GM12891 (cell line): ENCODE results near the gene ZNF511.
A peak's percentile ranks its signal among the peaks of the same experiment; 100 is the strongest.

Source experiments
- PAX5 ChIP-seq: IDR thresholded peaks from 2 replicates; pipeline ENCODE4 v1.6.1; 2011; ENCODE audit warnings: low read length, moderate library complexity, mild to moderate bottlenecking; ENCODE audit not compliant: insufficient read depth, severe bottlenecking
- POLR2A ChIP-seq: IDR thresholded peaks from 2 replicates; pipeline ENCODE4 v1.6.1; 2011; ENCODE audit warnings: low read depth, low read length, control low read depth
- SPI1 ChIP-seq: IDR thresholded peaks from 2 replicates; pipeline ENCODE4 v1.6.1; 2011; ENCODE audit warnings: low read depth, low read length, control low read depth
- TAF1 ChIP-seq: IDR thresholded peaks from 2 replicates; pipeline ENCODE4 v1.6.1; 2011; ENCODE audit warnings: low read depth, low read length, control low read depth

GRCh38 chr10:133261726-133262325 is 46.9 kb upstream of the ZNF511 start:
- TF ChIP-seq POLR2A (0 out of 2 replicates have a peak, but pooled peaks have one; percentile 3), SPI1 (no peak), PAX5 (peak; percentile 41), TAF1 (no peak)
